Measurements from ENCODE around the gene LAS1L. TPM values are rescaled to one million over a fixed set of nuclear protein-coding genes. Genes with fewer than 3 reads are reported as not detected.

The LAS1L gene
- total RNA-seq, 1 donor from 2014 or later, result 45.9 TPM

GRCh38 chrX:65509400-65509799 lies 25.2 kb downstream of the LAS1L start:
- DNase-seq (ENCODE audit: low spot score), result no peak
- no peak overlapping the region for H3K4me2 ChIP-seq
- Mint-ChIP-seq H3K27ac (no peak overlapping the region), H3K4me1 (no peaks in the 10 kb centered on the region), H3K9me3 (no peaks in the 10 kb centered on the region), H3K36me3 (peaks cover 3% of the 10 kb centered on the region), H3K27me3 (ENCODE audit: insufficient read depth, low read depth) (peaks cover 6% of the 10 kb centered on the region), H3K4me3 (no peak overlapping the region)
- no peaks in the 10 kb centered on the region for H3K27me3 ChIP-seq
- no peak overlapping the region for H2AFZ ChIP-seq (replicated peaks)
- TF ChIP-seq CTCF (IDR thresholded peaks at IDR 0.05) (no peak), EZH2 (IDR thresholded peaks at IDR 0.05) (no peak), EZH2phosphoT487 (IDR thresholded peaks at IDR 0.05) (no peak)
- no peaks in the 10 kb centered on the region for H3F3A ChIP-seq (ENCODE audit: low read depth)
- no peaks in the 10 kb centered on the region for H3K9me3 ChIP-seq (ENCODE audit: low read depth)
- no peak overlapping the region for H3K9ac ChIP-seq
- H3K4me3 ChIP-seq, result no peak overlapping the region
- no peak overlapping the region for H3K27ac ChIP-seq
- no peaks in the 10 kb centered on the region for H3K79me2 ChIP-seq (ENCODE audit: low read depth)
- no peaks in the 10 kb centered on the region for H3K4me1 ChIP-seq
- no peaks in the 10 kb centered on the region for H4K20me1 ChIP-seq (ENCODE audit: low read depth)
- H3K36me3 ChIP-seq, result no peaks in the 10 kb centered on the region

GRCh38 chrX:65508851-65509250 lies 25.7 kb downstream of the LAS1L start:
- Mint-ChIP-seq H3K27me3 (ENCODE audit: insufficient read depth, low read depth) (peaks cover 6% of the 10 kb centered on the region), H3K27ac (no peak overlapping the region), H3K9me3 (no peaks in the 10 kb centered on the region), H3K4me1 (no peaks in the 10 kb centered on the region), H3K36me3 (peaks cover 3% of the 10 kb centered on the region), H3K4me3 (no peak overlapping the region)
- Histone ChIP-seq H4K20me1 (ENCODE audit: low read depth) (no peaks in the 10 kb centered on the region), H3K4me2 (no peak overlapping the region), H3K27me3 (no peaks in the 10 kb centered on the region), H3K4me1 (no peaks in the 10 kb centered on the region), H3K4me3 (no peak overlapping the region), H3K36me3 (no peaks in the 10 kb centered on the region), H3K9ac (no peak overlapping the region), H3F3A (ENCODE audit: low read depth) (no peaks in the 10 kb centered on the region), H3K79me2 (ENCODE audit: low read depth) (no peaks in the 10 kb centered on the region), H3K27ac (no peak overlapping the region), H2AFZ (replicated peaks) (no peak overlapping the region), H3K9me3 (ENCODE audit: low read depth) (no peaks in the 10 kb centered on the region)
- DNase-seq (ENCODE audit: low spot score), result no peak
- TF ChIP-seq EZH2phosphoT487 (IDR thresholded peaks at IDR 0.05) (no peak), CTCF (IDR thresholded peaks at IDR 0.05) (no peak), EZH2 (IDR thresholded peaks at IDR 0.05) (no peak)

GRCh38 chrX:65502618-65503017 lies 32.0 kb downstream of the LAS1L start:
- Histone ChIP-seq H3K27ac (no peak overlapping the region), H3F3A (ENCODE audit: low read depth) (no peaks in the 10 kb centered on the region), H3K9ac (no peak overlapping the region), H3K79me2 (ENCODE audit: low read depth) (no peaks in the 10 kb centered on the region), H3K4me2 (no peak overlapping the region), H3K9me3 (ENCODE audit: low read depth) (no peaks in the 10 kb centered on the region), H3K4me1 (no peaks in the 10 kb centered on the region), H2AFZ (replicated peaks) (no peak overlapping the region), H3K4me3 (no peak overlapping the region), H4K20me1 (ENCODE audit: low read depth) (no peaks in the 10 kb centered on the region), H3K27me3 (no peaks in the 10 kb centered on the region), H3K36me3 (no peaks in the 10 kb centered on the region)
- H3K36me3 Mint-ChIP-seq, result no peaks in the 10 kb centered on the region
- H3K4me1 Mint-ChIP-seq, result no peaks in the 10 kb centered on the region
- H3K4me3 Mint-ChIP-seq, result no peak overlapping the region
- no peak for DNase-seq (ENCODE audit: low spot score)
- peaks cover 2% of the 10 kb centered on the region for H3K9me3 Mint-ChIP-seq
- TF ChIP-seq EZH2phosphoT487 (IDR thresholded peaks at IDR 0.05) (no peak), EZH2 (IDR thresholded peaks at IDR 0.05) (no peak), CTCF (IDR thresholded peaks at IDR 0.05) (no peak)
- no peaks in the 10 kb centered on the region for H3K27me3 Mint-ChIP-seq (ENCODE audit: insufficient read depth, low read depth)
- H3K27ac Mint-ChIP-seq, result no peak overlapping the region

Measured in neural progenitor cell (in vitro differentiated cells).